ENCODE measurements around the gene TIMM17A. TPM values are rescaled to one million over a fixed set of nuclear protein-coding genes. Genes with fewer than 3 reads are reported as not detected.

Gene TIMM17A
- total and polyA plus RNA-seq, 10 donors = 20.8 to 38.3 (median 29.6) TPM

GRCh38 chr1:202007304-202007703 lies 52.0 kb downstream of the TIMM17A start:
- intact Hi-C loops (cut with DNase I; ENCODE audit: low total_unique reads) = loop anchor here (5.0 kb wide), 1 partner anchor 110 kb away; no protein-coding TSS in a partner anchor
- H3K4me1 ChIP-seq = peaks cover 0 to 9% (median 0%) of the 10 kb centered on the region in 6 donors
- H3K36me3 ChIP-seq = peaks cover 2 to 64% (median 50%) of the 10 kb centered on the region in 6 donors
- no peak overlapping the region for H3K4me3 ChIP-seq
- no peak for TF ChIP-seq POLR2A (IDR thresholded peaks at IDR 0.05)
- TF ChIP-seq CTCF (IDR thresholded peaks at IDR 0.05 in 8 of 11, conservative IDR thresholded peaks at IDR 0.05 in 3 of 11) = no peak
- no peak for TF ChIP-seq POLR2AphosphoS5 (IDR thresholded peaks at IDR 0.05)
- no peaks in the 10 kb centered on the region for H3K9me3 ChIP-seq
- H3K27me3 ChIP-seq (replicated peaks in 1 of 7) = no peaks in the 10 kb centered on the region
- H3K27ac ChIP-seq = no peak overlapping the region
- WGBS, 5 donors = 71 to 81% (median 75%) methylated on average over 8 of the region's 8 CpGs
- DNase-seq = peak; percentile 33

GRCh38 chr1:202007805-202008489 lies 52.6 kb downstream of the TIMM17A start:
- TF ChIP-seq POLR2AphosphoS5 (IDR thresholded peaks at IDR 0.05) (no peak), CTCF (IDR thresholded peaks at IDR 0.05 in 8 of 11, conservative IDR thresholded peaks at IDR 0.05 in 3 of 11) (no peak), POLR2A (IDR thresholded peaks at IDR 0.05) (no peak)
- Histone ChIP-seq H3K27ac (no peak overlapping the region), H3K4me1 (peaks cover 0 to 9% (median 0%) of the 10 kb centered on the region in 6 donors), H3K36me3 (peaks cover 2 to 57% (median 44%) of the 10 kb centered on the region in 6 donors), H3K4me3 (no peak overlapping the region), H3K9me3 (no peaks in the 10 kb centered on the region), H3K27me3 (replicated peaks in 1 of 7) (no peaks in the 10 kb centered on the region)
- WGBS, 5 donors = 81 to 87% (median 83%) methylated on average over 9 to 11 of the region's 11 CpGs
- peak; percentile 41 for DNase-seq
- intact Hi-C loops (cut with DNase I; ENCODE audit: low total_unique reads) = loop anchor here (5.0 kb wide), 1 partner anchor 109 kb away; no protein-coding TSS in a partner anchor

GRCh38 chr1:202009326-202010179 lies 54.2 kb downstream of the TIMM17A start:
- Histone ChIP-seq H3K27me3 (replicated peaks in 1 of 7) (no peaks in the 10 kb centered on the region), H3K9me3 (no peaks in the 10 kb centered on the region), H3K36me3 (peaks cover 1 to 54% (median 28%) of the 10 kb centered on the region in 6 donors), H3K4me1 (peaks cover 0 to 9% (median 0%) of the 10 kb centered on the region in 6 donors), H3K4me3 (no peak overlapping the region), H3K27ac (no peak overlapping the region)
- intact Hi-C loops (cut with DNase I; ENCODE audit: low total_unique reads) = loop anchor here (5.0 kb wide), 1 partner anchor 108 kb away; no protein-coding TSS in a partner anchor
- WGBS, 5 donors = 21 to 32% (median 32%) methylated on average over 9 to 11 of the region's 11 CpGs
- peak; percentile 67 for DNase-seq
- no peak for TF ChIP-seq POLR2A (IDR thresholded peaks at IDR 0.05)
- no peak for TF ChIP-seq POLR2AphosphoS5 (IDR thresholded peaks at IDR 0.05)
- peak; percentile 44 to 89 (median 79) for TF ChIP-seq CTCF (IDR thresholded peaks at IDR 0.05 in 8 of 11, conservative IDR thresholded peaks at IDR 0.05 in 3 of 11)

Measured in spleen (tissue), 11 donors.